Gastrocnemius medialis (tissue), 4 donors: ENCODE results near the gene MRGPRX3.

Experiments used
- POLR2A ChIP-seq, 2 donors: fragments of 450-650 bp; IDR thresholded peaks; one replicate each; pipeline ENCODE4 v1.6.1; 2017; ENCODE audit warnings: antibody characterized with exemption in 2 of 2, mild to moderate bottlenecking in 2 of 2, moderate library complexity in 2 of 2
- TF ChIP-seq, protein P1 (sequence below), 5 experiments: fragments of 450-650 bp in 3 of 5; fragments of 200-600 bp in 2 of 5; sonication (generic) in 2 of 5; IDR thresholded peaks in 4 of 5; conservative IDR thresholded peaks in 1 of 5; 1 replicate in 4 of 5; 2 replicates in 1 of 5; pipeline ENCODE4 v1.5.1; 2016 to 2019; ENCODE audit warnings: antibody characterized with exemption in 5 of 5, mild to moderate bottlenecking in 3 of 5, moderate library complexity in 3 of 5

DNA sequence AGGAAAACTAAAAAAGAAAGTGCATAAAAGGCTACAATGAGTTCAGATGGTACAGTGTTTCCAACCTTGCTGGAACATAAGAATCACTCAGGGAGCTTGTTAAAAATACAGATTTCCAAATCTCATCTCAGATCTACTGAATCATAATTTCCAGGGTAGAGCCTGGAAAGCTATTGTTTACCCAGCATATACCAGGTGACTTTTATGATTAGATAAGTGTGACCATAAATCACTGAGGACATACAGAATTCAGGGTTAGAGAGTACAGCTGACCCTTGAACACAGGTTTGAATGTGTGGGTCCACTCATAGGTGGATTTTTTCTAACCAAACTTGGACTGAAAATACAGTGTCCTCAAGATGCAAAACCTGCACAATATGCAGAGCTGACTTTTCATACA is 38.4 kb upstream of the MRGPRX3 start:
- TF ChIP-seq, protein P1, sequence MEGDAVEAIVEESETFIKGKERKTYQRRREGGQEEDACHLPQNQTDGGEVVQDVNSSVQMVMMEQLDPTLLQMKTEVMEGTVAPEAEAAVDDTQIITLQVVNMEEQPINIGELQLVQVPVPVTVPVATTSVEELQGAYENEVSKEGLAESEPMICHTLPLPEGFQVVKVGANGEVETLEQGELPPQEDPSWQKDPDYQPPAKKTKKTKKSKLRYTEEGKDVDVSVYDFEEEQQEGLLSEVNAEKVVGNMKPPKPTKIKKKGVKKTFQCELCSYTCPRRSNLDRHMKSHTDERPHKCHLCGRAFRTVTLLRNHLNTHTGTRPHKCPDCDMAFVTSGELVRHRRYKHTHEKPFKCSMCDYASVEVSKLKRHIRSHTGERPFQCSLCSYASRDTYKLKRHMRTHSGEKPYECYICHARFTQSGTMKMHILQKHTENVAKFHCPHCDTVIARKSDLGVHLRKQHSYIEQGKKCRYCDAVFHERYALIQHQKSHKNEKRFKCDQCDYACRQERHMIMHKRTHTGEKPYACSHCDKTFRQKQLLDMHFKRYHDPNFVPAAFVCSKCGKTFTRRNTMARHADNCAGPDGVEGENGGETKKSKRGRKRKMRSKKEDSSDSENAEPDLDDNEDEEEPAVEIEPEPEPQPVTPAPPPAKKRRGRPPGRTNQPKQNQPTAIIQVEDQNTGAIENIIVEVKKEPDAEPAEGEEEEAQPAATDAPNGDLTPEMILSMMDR (IDR thresholded peaks at IDR 0.05 in 4 of 5, conservative IDR thresholded peaks at IDR 0.05 in 1 of 5), result no peak
- no peak for TF ChIP-seq POLR2A (IDR thresholded peaks at IDR 0.05)
